Measurements from ENCODE around the gene PLEKHB1.

- no peak for TF ChIP-seq CTCF (IDR thresholded peaks at IDR 0.05)
- no peak for TF ChIP-seq POLR2AphosphoS5 (IDR thresholded peaks at IDR 0.05)
- TF ChIP-seq POLR2A (IDR thresholded peaks at IDR 0.05): no peak
- no peak for TF ChIP-seq EP300 (IDR thresholded peaks at IDR 0.05; ENCODE audit: low read depth)
Observed at GRCh38 chr11:73671701-73672100, 25.3 kb downstream of the PLEKHB1 start.

Measured in transverse colon (tissue), 4 donors.